Stimulated activated naive CD8-positive, alpha-beta T cell treated with anti-CD3 and anti-CD28 coated beads, Interleukin-15, Interleukin-2, amounts not matched to agents 100 ng/mL and 50 ng/mL, for 24 hours (primary cell): ENCODE results near the gene DPF3.

Source experiments
- H3K27ac Mint-ChIP-seq: one replicate; pipeline ENCODE4 v1.8.0; 2021; ENCODE audit warnings: mild to moderate bottlenecking, mixed read lengths
- H3K27me3 Mint-ChIP-seq: one replicate; pipeline ENCODE4 v1.8.0; 2021; ENCODE audit warnings: mixed read lengths
- H3K36me3 Mint-ChIP-seq: one replicate; pipeline ENCODE4 v1.8.0; 2021; ENCODE audit warnings: low read depth, mixed read lengths
- H3K4me1 Mint-ChIP-seq: one replicate; pipeline ENCODE4 v1.8.0; 2021; ENCODE audit warnings: low read depth, mixed read lengths
- H3K4me3 Mint-ChIP-seq: one replicate; pipeline ENCODE4 v1.8.0; 2021; ENCODE audit warnings: mild to moderate bottlenecking, mixed read lengths
- H3K9me3 Mint-ChIP-seq: one replicate; pipeline ENCODE4 v1.8.0; 2021; ENCODE audit warnings: mixed read lengths

The DPF3 gene

DNA sequence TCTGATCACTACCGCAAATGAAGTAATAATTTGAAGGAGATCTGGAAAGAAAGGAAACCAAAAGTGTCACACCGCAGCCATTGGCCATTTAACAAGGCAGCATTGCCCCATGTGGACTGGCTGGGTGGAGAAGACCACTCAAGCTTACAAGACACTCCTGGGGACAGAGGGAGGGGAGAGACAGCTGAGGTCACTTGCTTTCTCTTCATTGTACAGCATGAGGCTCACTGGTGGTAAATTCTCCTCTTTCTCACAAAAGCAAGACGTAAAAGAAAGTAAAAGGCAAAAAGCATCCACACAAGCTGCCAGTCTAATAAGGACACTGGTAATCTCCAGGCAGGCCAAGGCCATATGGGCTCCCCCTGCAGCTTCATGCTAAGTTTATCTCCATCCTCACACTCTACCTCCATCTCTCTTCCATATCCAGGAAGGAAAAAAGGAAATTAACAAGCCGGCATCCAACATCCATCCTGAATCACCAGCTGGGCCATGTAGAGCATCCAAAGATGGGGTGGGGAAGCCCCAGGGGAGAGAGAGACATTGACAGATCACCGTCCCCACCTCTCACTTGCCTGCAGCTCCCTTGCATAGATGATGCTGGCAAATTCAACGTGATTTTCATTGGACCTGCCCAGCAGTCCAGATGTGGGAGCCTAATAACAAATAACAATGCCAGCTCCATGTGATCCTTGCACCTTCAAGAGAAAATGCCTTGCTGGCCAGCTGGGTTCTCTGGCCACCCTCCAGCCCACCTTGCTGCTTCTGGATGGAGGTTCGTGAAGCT lies 100.6 kb downstream of the DPF3 start:
- Mint-ChIP-seq H3K4me3 (no peak overlapping the region), H3K4me1 (peaks cover 6% of the 10 kb centered on the region), H3K27ac (no peak overlapping the region), H3K36me3 (no peaks in the 10 kb centered on the region), H3K27me3 (no peaks in the 10 kb centered on the region), H3K9me3 (no peaks in the 10 kb centered on the region)

DNA sequence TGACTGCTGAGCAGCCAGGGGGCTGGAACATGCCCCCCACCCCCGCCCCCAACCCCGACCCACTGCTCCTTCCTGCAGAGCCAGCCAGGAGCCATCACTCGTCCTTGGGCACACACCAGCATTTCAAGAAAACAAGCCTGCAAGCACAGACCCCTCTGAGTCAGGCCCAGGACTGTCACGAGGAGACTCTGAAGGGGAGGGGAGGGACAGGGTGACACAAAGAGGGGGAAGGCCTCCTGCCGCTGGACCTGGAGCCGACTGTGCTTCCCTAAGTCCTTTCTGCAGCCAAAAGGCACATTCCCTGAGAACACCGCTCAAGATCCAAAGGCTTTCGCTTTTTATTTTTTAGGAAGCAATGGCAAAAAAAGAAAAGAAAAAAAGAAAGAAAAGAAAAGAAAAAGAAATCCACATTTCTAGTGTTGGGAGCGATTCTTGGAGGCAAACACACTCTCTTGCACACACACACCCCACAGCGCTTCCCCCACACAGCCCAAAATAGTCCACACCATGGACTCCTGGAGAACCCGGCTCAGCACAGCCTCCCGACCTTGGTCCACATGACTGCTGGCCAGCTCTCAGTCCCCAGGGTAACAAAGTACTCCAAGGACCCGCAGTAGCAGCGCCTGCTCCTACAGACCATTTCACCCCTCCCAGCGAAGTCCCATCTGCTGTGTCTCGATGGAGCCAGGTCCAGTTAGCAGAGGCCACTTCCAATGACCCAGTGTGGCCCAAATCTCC lies 101.7 kb downstream of the DPF3 start:
- peaks cover 6% of the 10 kb centered on the region for H3K4me1 Mint-ChIP-seq
- no peak overlapping the region for H3K4me3 Mint-ChIP-seq
- no peaks in the 10 kb centered on the region for H3K36me3 Mint-ChIP-seq
- H3K9me3 Mint-ChIP-seq: no peaks in the 10 kb centered on the region
- no peaks in the 10 kb centered on the region for H3K27me3 Mint-ChIP-seq
- H3K27ac Mint-ChIP-seq: no peak overlapping the region

- Mint-ChIP-seq H3K4me1 (peaks cover 6% of the 10 kb centered on the region), H3K27me3 (no peaks in the 10 kb centered on the region), H3K4me3 (no peak overlapping the region), H3K27ac (no peak overlapping the region), H3K36me3 (no peaks in the 10 kb centered on the region), H3K9me3 (no peaks in the 10 kb centered on the region)
Observed at GRCh38 chr14:72790887-72791566, 102.9 kb downstream of the DPF3 start.

DNA sequence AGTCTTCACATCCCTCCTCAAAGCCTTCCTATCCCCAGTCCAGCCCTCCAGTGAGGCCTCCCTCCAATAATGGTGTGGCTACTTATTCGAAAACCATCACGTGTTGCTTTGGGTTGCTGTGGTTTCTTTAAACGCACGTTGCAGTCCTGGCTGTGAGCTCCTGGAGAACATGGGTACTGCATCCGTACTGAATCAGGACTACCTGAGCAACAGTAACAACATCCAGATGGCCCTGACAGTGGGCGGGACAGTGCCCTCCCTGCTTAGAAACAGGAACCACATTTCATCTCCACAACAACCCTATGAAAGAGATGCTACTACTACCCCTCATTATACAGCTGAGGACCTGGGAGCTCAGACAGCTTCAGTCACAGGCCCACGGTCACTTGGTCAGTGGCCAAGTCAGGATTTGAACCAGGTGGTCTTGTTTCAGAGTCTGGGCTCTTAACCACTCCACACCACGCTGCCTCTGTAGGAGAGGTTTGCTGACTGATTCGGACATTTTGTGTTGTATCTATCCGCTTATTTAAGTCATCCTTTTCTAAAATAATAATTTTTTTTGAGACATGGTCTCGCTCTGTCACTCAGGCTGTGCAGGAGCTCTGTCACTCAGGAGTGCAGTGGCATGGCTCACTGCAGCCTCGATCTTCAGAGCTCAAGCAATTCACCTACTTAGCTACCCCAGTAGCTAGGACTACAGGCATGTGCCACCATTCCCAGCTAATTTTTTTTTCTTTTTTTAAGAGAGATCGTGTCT lies 104.8 kb downstream of the DPF3 start:
- peaks cover 6% of the 10 kb centered on the region for H3K4me1 Mint-ChIP-seq
- H3K27ac Mint-ChIP-seq: no peak overlapping the region
- H3K36me3 Mint-ChIP-seq: no peaks in the 10 kb centered on the region

DNA sequence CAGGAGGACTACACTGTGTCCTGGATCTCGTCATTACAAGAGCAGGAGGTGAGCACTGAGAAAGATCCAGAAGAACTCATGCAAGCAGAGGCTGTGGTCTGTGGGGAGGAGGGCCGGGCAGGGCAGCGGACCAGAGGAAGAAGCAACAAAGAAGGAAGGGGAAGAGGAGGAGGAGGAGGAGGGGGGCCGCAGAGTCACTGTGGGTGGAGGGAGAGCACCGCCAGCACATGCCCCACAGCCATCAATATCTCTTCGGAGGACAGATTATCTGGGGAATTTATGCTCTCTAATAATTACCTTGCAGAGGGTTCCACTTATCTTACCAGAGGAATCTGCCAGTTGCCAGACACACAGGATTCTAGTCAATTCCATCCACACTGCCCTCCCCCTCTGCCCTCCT lies 105.6 kb downstream of the DPF3 start:
- no peak overlapping the region for H3K27ac Mint-ChIP-seq
- no peaks in the 10 kb centered on the region for H3K36me3 Mint-ChIP-seq
- H3K9me3 Mint-ChIP-seq: no peaks in the 10 kb centered on the region
- no peaks in the 10 kb centered on the region for H3K27me3 Mint-ChIP-seq
- H3K4me3 Mint-ChIP-seq: no peak overlapping the region
- H3K4me1 Mint-ChIP-seq: peaks cover 6% of the 10 kb centered on the region

More for the DNA sequence above, 104.8 kb downstream of the DPF3 start:
- no peaks in the 10 kb centered on the region for H3K9me3 Mint-ChIP-seq
- no peaks in the 10 kb centered on the region for H3K27me3 Mint-ChIP-seq
- no peak overlapping the region for H3K4me3 Mint-ChIP-seq

GRCh38 chr14:72787841-72788240 lies 106.1 kb downstream of the DPF3 start:
- no peaks in the 10 kb centered on the region for H3K36me3 Mint-ChIP-seq
- peaks cover 6% of the 10 kb centered on the region for H3K4me1 Mint-ChIP-seq
- H3K9me3 Mint-ChIP-seq: no peaks in the 10 kb centered on the region
- no peak overlapping the region for H3K4me3 Mint-ChIP-seq
- H3K27me3 Mint-ChIP-seq: no peaks in the 10 kb centered on the region
- no peak overlapping the region for H3K27ac Mint-ChIP-seq

DNA sequence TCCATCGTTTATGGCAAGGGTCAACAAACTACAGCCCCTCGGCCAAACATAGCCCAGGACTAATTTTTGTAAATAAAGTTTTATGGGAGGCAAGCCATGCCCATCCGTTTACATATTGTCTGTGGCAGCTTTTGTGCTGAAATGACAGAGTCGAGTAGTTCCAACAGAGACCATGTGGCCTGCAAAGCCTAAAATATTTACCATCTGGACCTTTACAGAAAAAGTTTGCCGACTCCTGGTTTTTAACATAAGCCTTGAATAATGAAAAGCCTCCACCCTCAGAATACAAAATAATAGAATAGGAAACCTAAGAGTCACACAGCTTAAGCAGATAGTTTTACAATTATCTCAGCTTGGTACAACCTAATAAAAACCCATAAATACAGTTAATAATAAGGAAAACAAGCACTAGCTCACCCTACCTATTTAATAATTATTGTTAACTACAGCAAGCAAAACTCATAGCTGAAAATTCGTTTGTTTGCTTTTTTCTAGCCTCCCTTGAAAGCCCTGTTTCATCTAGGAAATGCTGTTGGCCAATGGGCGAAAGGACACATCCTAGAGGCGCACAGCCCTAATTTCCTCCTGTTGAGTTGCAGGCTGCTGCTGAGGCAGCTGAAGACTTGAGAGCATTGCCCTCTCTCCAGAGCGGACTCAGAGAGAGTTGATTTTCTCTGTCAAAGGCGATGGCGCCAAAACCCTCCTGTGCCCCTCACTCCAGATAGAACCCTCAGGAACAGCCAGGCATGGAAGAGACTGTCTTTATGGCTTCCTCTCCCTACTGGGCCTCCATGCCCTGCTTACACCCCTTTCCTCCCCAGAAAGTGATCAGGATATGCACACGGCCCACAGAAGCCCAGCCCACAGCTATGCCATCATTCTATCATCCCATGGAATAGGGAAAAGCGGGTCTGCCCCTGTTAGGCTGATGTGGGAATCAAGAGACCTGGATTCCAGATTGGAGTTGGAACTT lies 107.2 kb downstream of the DPF3 start:
- no peak overlapping the region for H3K27ac Mint-ChIP-seq
- H3K27me3 Mint-ChIP-seq: no peaks in the 10 kb centered on the region
- no peaks in the 10 kb centered on the region for H3K9me3 Mint-ChIP-seq
- no peak overlapping the region for H3K4me3 Mint-ChIP-seq
- H3K36me3 Mint-ChIP-seq: no peaks in the 10 kb centered on the region
- H3K4me1 Mint-ChIP-seq: peaks cover 6% of the 10 kb centered on the region

GRCh38 chr14:72783741-72784140 lies 110.2 kb downstream of the DPF3 start:
- H3K27me3 Mint-ChIP-seq: no peaks in the 10 kb centered on the region
- no peaks in the 10 kb centered on the region for H3K9me3 Mint-ChIP-seq
- H3K27ac Mint-ChIP-seq: no peak overlapping the region
- no peaks in the 10 kb centered on the region for H3K36me3 Mint-ChIP-seq
- H3K4me1 Mint-ChIP-seq: no peaks in the 10 kb centered on the region
- H3K4me3 Mint-ChIP-seq: no peak overlapping the region

- no peak overlapping the region for H3K27ac Mint-ChIP-seq
Observed at GRCh38 chr14:72782817-72783216, 111.1 kb downstream of the DPF3 start.

GRCh38 chr14:72781561-72782508 lies 112.1 kb downstream of the DPF3 start:
- H3K4me3 Mint-ChIP-seq: no peak overlapping the region
- no peaks in the 10 kb centered on the region for H3K27me3 Mint-ChIP-seq
- no peaks in the 10 kb centered on the region for H3K9me3 Mint-ChIP-seq
- no peak overlapping the region for H3K27ac Mint-ChIP-seq
- H3K36me3 Mint-ChIP-seq: no peaks in the 10 kb centered on the region
- H3K4me1 Mint-ChIP-seq: peaks cover 10% of the 10 kb centered on the region

More at GRCh38 chr14:72782817-72783216, 111.1 kb downstream of the DPF3 start:
- no peaks in the 10 kb centered on the region for H3K27me3 Mint-ChIP-seq
- H3K36me3 Mint-ChIP-seq: no peaks in the 10 kb centered on the region
- H3K9me3 Mint-ChIP-seq: no peaks in the 10 kb centered on the region
- H3K4me3 Mint-ChIP-seq: no peak overlapping the region
- no peaks in the 10 kb centered on the region for H3K4me1 Mint-ChIP-seq

GRCh38 chr14:72780751-72781150 lies 113.2 kb downstream of the DPF3 start:
- no peaks in the 10 kb centered on the region for H3K9me3 Mint-ChIP-seq
- no peaks in the 10 kb centered on the region for H3K27me3 Mint-ChIP-seq
- H3K4me1 Mint-ChIP-seq: peaks cover 15% of the 10 kb centered on the region
- no peaks in the 10 kb centered on the region for H3K36me3 Mint-ChIP-seq
- no peak overlapping the region for H3K4me3 Mint-ChIP-seq
- H3K27ac Mint-ChIP-seq: no peak overlapping the region

- Mint-ChIP-seq H3K9me3 (no peaks in the 10 kb centered on the region), H3K4me1 (peaks cover 15% of the 10 kb centered on the region), H3K27me3 (no peaks in the 10 kb centered on the region), H3K36me3 (no peaks in the 10 kb centered on the region), H3K27ac (no peak overlapping the region), H3K4me3 (no peak overlapping the region)
Observed at GRCh38 chr14:72779679-72780078, 114.2 kb downstream of the DPF3 start.

- H3K27ac Mint-ChIP-seq: no peak overlapping the region
- H3K4me1 Mint-ChIP-seq: peaks cover 15% of the 10 kb centered on the region
- H3K36me3 Mint-ChIP-seq: no peaks in the 10 kb centered on the region
- H3K27me3 Mint-ChIP-seq: no peaks in the 10 kb centered on the region
- no peaks in the 10 kb centered on the region for H3K9me3 Mint-ChIP-seq
- H3K4me3 Mint-ChIP-seq: no peak overlapping the region
Observed at GRCh38 chr14:72777636-72778035, 116.3 kb downstream of the DPF3 start.
